NK-92 treated with Interleukin-12 subunit alpha and Interleukin-12 subunit beta, amount 100 ng/mL, for 24 hours (cell line): Measurements from ENCODE around the gene MS4A14.
"Not testable (repeated sequence)": the region's sequence is repeated elsewhere in the genome, so short reads cannot be mapped to it uniquely, and the experiment has no call there.

Experiments used
- DNase-seq: peaks from one replicate; lab custom pipeline; 2025; lab: John Stamatoyannopoulos, UW

MS4A14 gene

GRCh38 chr11:60396382-60396781, at the start of gene MS4A14:
Gene MS4A14 (plus strand): TSS chr11:60396459. CDS start chr11:60396579, 120 bp downstream.
- DNase-seq: no peak

DNA sequence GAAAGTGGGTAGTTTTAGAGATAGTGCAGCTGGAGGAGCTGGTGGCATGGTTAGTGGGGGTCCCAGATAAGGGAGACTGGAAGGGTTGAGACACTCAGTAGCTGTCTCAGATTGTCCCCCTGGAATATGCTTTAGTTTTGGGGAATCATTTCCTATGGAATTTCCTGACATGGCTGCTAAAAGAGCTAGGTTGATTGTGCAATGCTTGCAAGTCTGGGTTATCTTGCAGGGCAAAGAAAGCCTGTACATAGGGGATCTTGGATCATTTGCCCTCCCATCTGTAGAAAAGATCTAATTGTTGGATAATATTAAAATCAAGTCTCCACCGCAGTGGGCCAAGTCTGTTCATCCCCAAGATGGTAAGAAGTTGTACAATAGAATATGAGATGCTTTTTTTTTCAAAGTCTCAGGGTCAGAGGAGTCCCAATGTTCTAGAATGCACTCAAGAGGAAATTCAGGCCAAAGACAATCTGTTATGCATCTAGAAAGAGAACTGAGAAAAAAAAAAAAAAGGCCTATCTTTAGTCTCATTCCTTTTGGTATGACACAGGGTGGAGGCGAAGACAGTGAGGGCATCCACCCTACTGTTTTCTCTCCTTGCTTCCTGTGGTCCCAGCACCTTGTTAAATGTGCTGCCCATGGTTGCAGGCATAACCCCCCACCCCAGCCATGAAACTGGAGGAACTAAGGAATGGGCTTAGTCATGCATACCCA, 49.0 kb upstream of the MS4A14 start:
- no peak for DNase-seq

DNA sequence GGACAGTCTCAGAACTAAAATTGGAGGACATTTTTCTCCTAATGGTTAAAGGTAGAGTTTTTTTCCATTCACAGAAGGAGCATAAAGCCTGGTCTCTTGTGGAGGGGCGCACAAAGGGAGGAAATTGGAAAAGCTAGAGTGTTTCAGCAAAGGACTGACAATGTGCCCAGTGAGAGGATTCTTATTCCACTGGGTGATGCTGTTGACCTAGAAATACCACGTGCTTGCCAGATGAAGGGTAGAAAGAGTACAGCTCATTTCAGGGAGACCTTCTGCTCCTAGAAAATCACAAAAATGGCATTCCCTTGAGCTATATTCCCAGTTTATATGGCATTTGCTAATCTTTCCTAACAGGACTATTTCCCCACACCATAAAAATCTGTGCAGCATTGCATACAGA, 48.1 kb upstream of the MS4A14 start:
- no peak for DNase-seq

- DNase-seq: no peak
Observed at GRCh38 chr11:60349990-60350389, 46.3 kb upstream of the MS4A14 start.

DNA sequence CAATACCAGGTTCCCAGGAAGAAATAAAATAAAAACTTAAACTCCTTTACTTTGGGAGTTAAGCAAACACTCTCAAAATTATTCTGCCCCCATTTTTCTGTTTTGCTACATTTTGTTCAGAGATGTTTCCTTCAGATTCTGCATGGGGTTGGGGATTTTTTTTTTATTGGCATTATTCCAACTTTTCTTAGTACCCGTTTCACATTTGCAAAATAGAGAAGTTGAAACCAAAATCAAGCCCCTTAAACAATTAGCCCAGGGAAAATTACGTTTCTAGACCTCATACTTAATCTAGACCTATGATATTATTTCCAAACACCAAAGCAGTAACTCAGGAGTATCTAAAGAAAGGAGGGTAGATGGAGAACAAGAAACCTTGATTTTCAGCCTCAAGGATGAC, 38.5 kb upstream of the MS4A14 start:
- DNase-seq: no peak

DNA sequence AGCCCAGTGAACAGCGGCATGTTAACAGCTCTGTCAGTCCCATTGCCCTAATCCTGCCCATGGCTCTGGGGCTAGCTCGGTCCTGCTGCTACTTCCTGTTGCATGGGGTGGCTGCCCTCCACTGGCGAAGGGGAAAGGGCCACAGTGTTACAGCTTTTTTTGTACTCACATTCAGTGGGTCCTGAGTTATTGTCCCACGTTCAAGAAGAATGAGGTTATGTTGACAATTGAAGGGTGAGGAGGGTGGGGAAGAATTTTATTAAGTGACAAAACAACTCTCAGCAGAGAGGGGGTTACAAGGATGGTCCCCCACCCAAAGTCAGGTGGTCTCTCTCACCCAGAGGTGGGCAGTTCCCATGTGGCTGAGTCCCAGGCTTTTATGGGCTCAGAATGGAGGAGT, 35.6 kb upstream of the MS4A14 start:
- DNase-seq: no peak

- no peak for DNase-seq
Observed at GRCh38 chr11:60362241-60362640, 34.0 kb upstream of the MS4A14 start.

DNA sequence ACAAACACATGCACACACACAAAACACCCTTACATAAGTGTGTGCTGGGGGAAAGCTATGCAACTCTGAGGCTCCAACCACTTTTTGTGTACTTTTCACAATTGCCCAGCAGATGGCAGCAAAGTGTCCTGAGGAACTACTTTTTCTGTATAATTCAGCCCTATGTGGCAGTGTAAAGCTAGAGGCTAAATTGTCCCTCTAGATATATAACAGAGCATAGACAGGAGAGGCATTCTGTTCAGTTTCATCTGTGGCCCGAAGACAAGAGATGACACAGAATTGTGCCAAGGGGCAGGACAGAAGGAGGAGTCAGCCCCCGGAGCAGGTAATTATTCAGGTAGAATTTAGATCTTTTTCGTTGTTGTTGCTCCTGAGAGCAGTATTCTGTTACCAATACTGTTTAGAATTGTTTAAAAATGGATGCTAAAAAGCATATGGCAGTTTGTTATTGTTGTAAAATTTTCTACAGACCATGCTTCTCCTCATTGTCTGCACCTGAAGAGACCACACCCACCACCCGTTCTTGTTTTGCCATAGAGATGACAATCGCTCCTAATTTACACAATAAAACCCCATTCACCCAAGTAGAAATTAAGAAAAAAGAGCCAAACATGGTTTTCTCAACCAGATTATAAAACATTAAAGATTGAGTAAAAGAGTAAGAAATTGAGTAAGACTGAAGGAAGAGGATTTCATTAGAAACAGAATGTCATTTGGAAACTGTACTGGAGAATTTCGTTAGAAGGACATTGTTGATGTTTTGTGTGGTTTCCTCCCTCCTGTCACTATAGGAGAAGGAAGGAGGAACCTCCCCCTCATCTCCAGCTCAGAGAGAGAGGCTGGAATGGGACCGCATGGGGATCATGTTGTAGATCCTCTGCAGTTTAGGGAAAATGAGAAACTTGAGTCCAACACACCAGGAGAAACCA, 32.5 kb upstream of the MS4A14 start:
- DNase-seq: no peak

- not testable (repeated sequence) for DNase-seq
Observed at GRCh38 chr11:60366262-60366904, 29.9 kb upstream of the MS4A14 start.

- no peak for DNase-seq
Observed at GRCh38 chr11:60367009-60367408, 29.2 kb upstream of the MS4A14 start.

DNA sequence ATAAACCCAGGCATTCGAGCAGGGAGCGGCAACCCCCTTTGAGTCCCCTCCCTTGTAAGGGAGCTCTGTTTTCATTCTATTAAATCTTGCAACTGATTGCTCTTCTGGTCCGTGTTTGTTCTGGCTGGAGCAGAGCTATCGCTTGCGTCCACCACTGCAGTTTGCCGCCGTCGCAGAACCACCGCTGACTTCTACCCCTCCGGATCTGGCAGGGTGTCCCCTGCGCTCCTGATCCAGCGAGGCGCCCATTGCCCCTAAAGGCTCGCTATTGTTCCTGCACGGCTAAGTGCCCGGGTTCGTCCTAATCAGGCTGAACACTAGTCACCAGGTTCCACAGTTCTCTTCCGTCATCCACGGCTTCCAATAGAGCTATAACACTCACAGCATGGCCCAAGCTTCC, 28.4 kb upstream of the MS4A14 start:
- DNase-seq: no peak

- no peak for DNase-seq
Observed at GRCh38 chr11:60370252-60370810, 25.9 kb upstream of the MS4A14 start.

GRCh38 chr11:60370811-60371298, 25.4 kb upstream of the MS4A14 start:
- DNase-seq: no peak

DNA sequence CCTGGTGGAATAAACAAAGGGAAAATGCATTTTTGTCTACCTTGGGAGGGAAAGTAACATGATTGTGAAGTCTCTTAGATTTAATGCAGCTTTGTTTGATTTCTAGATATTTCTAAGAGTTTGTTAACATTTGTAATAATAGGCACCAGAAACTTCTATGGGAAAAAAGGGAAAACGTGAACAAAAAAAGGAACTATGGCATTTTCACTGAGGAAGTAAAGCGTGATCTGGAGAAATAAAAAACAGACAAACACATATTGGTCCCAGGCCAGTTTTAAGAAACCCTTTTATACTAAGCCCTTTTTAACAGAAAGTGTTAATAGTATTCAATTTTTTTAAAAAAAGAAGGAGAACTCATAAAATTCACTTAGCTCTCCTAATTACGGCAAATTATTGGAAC, 24.9 kb upstream of the MS4A14 start:
- DNase-seq: no peak

DNA sequence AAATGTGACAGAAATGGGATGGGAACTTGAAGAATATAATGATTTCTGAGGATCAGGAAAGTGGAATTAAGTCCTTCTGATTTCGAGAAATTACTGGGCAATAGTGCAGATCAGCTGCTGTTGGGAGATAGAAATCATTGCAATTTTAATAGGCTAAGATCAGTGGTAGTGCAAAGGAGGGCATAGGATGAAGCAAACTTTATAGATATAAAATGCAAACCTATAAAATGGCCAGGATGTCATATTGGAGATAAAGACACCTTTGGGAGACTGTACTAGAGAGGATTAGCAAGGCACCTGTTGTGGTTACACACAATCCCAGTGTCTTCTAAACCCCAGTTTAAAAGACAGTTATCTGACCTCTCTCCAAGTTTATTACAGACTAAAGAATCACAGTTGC, 24.4 kb upstream of the MS4A14 start:
- no peak for DNase-seq

GRCh38 chr11:60372767-60373166, 23.5 kb upstream of the MS4A14 start:
- no peak for DNase-seq

DNA sequence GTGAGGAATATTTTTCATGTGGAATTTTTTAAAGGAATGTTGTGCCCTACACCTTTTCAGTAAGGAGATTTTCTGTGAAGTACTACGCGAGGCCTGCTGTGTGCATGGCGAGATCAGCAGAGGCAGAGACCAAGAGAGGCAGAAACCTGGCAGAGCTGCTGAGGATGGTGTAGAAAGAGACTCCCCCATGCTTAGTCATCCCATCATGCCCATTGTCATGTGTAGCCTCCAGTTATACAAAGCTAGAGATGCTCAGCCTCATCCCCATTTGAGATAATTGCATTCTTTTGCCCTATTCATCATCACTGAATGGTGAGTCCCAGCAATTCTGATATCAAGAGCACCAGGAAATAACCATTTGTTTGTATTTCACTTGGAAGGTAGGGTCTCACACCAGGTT, 20.9 kb upstream of the MS4A14 start:
- no peak for DNase-seq

DNA sequence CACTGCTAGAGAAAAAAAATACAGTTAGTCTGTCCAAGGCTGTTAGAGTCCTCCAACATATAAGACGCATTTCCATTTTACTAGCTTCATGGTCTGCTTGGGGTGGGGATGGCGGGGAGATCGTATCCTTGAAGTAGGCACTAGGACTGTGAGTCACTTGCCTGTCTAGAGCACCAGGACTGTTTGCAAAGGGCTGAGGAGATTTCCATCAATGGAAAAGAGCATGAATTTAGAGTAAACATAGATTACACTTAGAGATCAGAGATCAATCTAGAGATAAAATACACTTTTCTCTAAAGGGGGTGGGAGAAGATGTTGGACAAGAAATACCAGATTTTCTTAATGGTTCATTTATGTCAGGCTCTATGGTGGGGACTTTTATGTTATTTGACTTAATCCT, 19.7 kb upstream of the MS4A14 start:
- DNase-seq: no peak

DNA sequence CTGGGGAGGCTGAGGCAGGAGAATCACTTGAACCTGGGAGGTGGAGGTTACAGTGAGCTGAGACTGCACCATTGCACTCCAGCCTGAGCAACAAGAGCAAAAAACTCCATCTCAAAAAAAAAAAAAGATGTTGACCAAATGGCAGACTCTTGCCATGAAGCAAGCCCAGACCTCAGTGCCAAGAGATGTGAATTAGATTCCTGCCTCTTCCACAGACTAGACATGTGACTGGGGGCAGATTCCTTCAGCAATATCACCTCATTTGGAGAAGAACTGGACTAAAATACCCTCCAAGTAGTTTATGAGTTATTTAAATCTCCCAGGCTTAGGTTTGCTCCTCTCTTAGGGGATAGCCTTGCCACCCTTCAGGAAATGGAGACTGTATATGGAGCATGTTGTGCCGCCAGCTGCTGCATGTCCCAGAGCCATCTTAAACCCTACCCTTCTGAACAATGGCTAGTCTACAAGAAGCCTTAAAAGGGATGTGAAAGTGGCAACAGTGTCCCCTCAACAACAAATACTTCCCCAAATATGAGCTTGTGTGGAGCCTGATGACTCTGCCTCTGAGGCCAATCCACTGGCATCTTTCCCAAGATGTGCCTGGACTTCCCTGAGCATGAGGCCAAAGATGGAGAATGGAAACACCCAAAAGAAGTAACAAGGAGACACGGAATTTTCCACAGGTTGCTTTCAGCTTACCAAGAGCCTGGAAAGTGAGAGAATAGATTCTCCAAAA, 18.7 kb upstream of the MS4A14 start:
- no peak for DNase-seq

- no peak for DNase-seq
Observed at GRCh38 chr11:60378354-60378753, 17.9 kb upstream of the MS4A14 start, which contains the start of gene MS4A7. Gene MS4A7 (plus strand): TSS chr11:60378532. CDS start chr11:60383142, 4,610 bp downstream.

GRCh38 chr11:60389279-60389910, 6.9 kb upstream of the MS4A14 start:
- DNase-seq: no peak
